ENCODE data around the gene CATSPERD.
A peak's percentile ranks its signal among the peaks of the same experiment; 100 is the strongest.
"Not testable (repeated sequence)": the region's sequence is repeated elsewhere in the genome, so short reads cannot be mapped to it uniquely, and the experiment has no call there.

Gene CATSPERD

GRCh38 chr19:5698635-5699422 lies 21.6 kb upstream of the CATSPERD start:
- DNase-seq (ENCODE audit: low spot score), result no peak

GRCh38 chr19:5700455-5701092 lies 19.9 kb upstream of the CATSPERD start:
- no peak for DNase-seq (ENCODE audit: low spot score)

DNA sequence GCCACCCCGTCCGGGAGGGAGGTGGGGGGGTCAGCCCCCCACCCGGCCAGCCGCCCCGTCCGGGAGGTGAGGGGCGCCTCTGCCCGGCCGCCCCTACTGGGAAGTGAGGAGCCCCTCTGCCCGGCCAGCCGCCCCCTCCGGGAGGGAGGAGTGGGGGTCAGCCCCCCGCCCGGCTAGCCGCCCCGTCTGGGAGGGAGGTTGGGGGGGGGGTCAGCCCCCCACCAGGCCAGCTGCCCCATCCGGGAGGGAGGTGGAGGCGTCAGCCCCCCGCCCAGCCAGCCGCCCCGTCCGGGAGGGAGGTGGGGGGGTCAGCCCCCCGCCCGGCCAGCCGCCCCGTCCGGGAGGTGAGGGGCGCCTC lies 18.4 kb upstream of the CATSPERD start:
- DNase-seq (ENCODE audit: low spot score), result not testable (repeated sequence)

DNA sequence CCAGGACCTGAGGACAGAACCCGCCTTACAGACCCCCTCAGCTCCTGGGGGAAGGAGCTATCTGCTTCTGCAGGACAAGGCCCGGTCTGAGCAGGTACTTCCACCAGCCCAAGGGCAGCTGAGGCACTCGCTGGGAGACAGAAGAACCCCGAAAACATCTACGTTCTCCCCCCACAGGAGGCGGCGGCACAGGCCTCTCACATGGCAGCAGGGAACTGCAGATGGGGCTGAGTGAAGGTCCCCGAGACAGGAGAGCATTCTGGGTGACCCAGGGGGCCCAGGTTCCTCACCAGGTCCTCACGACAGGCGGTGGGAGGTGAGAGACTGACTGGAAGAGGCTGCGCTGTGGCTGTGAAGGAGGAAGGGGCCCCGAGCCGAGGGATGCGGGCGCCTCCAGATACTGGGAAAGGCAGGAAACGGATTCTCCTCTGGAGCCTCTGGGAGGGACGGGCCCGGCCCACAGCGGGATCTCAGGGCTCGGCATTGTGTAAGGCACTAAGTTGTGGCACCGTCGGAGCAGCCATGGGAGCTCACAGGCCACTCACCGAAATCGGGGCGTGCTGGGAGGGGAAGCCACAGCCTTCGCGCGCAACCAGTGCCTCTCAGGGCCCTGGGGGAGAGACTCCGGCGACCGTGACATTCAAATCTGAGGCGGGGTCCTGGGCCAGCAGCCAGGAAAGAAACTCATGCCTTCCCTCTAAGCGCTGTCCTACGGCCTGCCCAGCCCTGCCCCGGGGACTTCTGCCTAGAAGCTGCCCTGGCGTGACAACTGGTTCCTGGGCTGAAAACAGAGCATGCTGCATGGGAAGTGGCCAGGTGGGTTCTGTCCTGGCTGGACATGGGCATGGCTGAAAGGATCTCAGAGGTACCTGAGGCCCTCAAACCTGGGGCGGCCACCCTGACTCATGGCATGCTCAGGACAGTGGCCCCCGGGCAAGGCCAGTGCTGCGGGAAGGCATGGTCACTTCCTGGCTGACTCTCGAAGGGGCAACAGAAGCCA lies 16.3 kb upstream of the CATSPERD start:
- DNase-seq (ENCODE audit: low spot score), result no peak

DNA sequence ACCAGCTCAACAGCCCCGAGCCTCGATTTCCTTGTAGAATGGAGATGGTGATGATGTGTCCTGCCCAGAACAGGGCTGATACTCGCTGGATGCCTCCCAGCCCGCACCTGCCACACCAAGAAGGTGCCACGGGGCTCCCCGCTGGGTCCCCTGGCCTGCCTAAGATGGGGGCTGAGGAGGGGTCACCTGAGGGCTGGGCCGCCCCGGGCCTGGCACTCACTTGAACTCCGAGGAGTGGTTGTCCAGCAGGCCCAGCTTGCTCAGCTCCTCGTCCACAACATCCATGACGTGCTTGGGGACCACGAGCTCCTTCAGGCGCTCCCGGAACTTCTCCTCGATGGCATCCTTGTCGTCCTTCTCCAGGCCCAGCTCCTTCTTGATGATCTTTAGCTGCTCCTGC lies 14.9 kb upstream of the CATSPERD start:
- DNase-seq (ENCODE audit: low spot score), result no peak

GRCh38 chr19:5706876-5707573 lies 13.4 kb upstream of the CATSPERD start:
- DNase-seq (ENCODE audit: low spot score), result no peak

DNA sequence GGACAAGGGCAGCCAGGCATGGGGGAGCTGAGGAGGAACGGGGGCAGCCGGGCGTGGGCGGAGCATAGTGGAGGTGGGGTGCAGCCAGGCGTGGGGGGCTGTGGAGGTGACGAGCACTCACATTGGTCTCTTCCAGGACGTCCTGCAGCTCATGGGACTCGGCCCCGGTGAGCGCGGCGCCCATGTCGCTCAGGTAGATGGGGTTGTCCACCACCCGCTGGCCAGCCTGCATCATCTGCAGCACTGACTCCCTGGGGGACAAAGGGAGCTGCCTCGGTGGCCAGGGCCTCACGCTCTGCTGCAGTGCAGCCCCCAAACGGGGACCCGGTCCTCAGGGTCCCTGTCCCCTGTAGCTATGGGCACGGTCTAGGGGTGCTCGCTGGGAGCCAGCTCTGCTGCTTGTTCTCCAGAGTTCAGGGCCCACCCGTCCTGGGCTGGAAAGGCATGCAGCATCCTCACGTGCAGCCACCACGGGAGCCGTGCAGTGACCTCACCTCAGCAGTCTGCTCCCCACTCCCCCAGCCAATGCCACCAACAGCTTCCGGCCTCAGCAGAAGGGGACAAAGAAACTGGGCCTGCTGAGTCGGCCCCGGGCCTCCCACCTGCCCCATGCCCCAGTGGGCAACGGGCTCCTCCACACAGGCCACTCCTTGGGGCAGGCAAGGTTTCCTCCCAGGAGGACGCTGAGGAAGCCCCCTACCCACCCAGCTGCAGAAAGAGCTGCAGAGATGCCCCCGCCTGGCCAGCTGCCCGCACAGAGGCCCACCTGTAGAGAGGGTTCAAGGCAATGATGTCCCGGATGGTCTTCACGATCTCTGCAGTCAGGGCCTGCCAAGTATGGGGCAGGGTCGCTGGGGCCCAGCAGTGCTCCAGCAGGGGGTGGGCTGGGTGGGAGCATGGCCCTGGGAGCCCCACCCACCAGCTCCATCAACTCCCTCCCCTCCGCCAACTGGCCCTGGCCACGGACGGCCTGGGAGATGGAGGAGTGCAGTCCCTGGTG lies 12.6 kb upstream of the CATSPERD start:
- DNase-seq (ENCODE audit: low spot score), result no peak

- DNase-seq (ENCODE audit: low spot score), result no peak
Observed at GRCh38 chr19:5711025-5711424, 9.4 kb upstream of the CATSPERD start.

DNA sequence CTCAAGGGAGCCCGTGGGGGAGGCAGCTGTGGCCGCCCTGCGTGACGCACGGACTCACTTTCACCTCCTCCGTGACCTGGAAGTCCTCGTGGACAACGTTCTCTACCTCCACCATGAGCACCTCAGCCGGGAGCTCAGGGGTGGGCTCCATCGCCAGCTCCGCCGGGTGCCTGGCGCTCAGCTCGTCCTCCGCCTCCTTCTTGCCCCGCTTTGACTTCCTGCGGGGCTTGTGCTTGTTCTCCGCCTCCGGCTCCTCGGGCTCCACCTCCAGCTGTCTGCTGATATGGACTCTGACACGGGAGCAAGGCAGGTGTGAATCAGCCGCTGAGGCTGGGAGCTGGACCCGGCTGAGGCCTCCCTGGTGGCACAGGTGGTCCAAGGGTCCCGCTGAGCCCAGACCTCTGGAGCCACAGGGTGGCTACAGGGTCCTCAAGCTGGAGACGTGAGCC lies 8.7 kb upstream of the CATSPERD start:
- DNase-seq (ENCODE audit: low spot score), result no peak

DNA sequence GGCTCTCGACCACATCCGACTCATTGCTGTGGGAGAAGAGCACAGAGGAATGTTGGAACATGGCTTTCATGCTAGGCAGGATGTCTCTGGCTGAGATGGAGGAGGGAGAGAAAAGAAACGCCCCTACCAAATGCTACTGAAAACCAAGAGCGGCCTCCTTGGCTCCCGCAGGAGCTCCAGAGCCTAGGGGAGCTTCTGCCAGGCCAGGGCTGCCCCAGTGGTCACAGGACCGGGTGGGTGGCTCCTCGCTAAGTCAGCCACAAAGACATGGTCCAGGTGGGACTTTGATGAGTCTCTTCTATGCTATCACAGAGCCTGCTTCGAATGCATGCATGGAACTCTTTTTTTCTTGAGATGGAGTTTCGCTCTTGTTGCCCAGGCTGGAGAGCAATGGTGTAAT lies 7.2 kb upstream of the CATSPERD start:
- no peak for DNase-seq (ENCODE audit: low spot score)

GRCh38 chr19:5714816-5715215 lies 5.6 kb upstream of the CATSPERD start:
- DNase-seq (ENCODE audit: low spot score), result no peak

DNA sequence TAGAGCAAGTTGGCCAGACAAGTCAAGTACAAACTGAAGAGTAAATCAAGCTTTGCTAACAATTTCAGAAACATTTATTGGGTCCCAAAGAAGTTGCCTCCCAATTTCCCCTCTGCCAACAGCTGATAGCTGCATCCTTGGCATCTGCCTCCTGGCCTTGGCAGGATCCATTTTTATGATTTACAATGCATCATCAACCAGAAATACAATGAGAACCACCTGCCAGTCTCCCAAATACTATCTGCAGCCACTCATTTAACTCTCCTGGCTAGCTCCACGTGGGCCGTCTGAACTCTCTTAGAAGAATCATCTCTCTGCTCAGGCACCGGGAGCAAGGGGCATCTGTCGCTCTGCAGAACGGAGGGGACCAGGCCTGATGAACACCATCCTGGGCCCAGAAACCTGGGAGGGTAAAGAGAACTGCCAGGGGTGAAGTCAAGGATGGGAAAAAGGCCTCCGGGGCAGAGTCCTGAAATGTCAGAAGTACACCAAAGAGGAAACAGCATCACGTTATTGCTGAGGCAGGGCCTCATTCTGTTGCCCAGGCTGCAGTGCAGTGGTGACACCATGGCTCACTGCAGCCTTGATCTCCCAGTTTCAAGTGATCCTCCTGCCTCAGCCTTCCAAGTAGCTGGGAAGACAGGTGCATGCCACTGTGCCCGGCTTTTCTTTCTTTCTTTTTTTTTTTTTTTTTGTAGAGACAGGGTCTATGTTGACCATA lies 3.1 kb upstream of the CATSPERD start:
- no peak for DNase-seq (ENCODE audit: low spot score)

- no peak for DNase-seq (ENCODE audit: low spot score)
Observed at GRCh38 chr19:5718037-5718578, 2.3 kb upstream of the CATSPERD start.

DNA sequence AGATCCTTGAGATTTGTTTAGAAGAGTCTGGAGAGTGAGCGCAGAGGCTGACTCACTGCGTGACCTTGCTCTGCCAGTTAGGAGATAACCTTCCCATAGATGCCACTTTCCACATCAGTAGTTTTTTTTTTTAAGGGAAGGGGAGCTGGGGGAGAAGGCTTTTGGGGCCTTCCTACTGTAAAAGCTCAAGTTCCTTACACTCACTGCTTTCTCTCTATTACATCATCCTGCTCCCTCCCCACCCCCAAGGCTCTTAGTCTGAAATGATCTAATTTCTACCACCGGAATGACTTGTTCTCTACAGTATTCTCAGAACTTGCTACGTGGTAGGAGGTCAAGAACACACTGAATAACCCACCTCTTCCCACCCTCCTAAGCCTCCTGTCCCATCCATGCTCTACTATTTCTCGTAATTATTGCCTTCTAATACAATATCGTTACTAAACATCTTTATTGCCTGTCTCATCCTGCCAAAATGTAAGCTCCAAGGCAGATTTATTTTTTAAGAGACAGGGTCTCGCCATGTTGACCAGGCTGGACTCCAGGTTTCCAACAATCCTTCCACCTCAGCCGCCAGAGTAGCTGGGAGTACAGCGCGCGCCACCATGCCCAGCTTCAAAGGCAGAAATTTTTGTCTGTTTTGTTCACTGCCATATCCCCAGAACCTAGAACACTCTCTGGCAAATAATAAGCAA lies 1.7 kb upstream of the CATSPERD start:
- peak; percentile 52 for DNase-seq (ENCODE audit: low spot score)

- DNase-seq (ENCODE audit: low spot score), result peak; percentile 34
Observed at GRCh38 chr19:5719274-5719960, 1.0 kb upstream of the CATSPERD start.

DNA sequence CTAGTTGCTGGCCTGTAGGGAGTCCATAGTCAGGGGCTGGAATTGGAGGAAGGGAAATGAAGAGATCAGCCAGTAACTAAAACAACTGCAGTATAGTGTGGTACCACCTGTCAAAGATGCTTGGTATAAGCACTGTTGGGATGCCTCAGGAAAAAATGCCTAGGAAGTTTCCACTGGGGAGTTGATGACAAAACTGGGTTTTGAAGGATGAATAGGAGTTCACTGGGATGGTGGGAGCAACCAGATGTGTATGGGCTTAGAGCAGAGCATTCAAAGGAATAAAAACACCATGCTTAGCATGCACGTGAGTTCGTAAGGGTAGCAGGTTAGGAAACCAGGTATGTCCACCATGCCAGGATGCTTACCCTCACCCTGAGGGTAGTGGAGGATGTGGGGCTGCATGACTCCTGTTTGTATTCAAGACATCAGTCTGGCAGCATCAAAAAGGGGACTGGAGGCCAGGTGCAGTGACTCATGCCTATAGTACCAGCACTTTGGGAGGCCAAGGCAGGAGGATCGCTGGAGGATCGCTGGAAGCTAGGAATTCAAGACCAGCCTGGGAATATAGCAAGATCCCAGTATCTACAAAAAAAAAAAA lies 7.1 kb downstream of the CATSPERD start:
- DNase-seq (ENCODE audit: low spot score), result no peak

GRCh38 chr19:5733172-5733571 lies 12.7 kb downstream of the CATSPERD start:
- not testable (repeated sequence) for DNase-seq (ENCODE audit: low spot score)

DNA sequence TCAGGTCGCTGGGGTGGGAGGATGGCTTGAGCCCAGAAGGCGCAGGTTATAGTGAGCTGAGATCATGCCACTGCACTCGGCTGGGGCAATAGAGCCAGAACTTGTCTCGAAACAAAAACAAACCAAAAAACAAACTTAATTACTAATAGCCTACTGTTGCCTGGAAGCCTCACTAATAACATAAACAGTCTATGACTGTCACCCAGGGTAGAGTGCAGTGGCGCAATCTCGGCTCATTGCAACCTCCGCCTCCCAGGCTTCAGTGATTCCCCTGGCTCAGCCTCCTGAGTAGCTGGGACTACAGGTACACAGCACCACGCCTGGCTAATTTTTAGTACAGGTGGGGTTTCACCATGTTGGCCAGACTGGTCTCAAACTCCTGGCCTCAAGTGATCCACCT lies 18.0 kb downstream of the CATSPERD start:
- no peak for DNase-seq (ENCODE audit: low spot score)

Measured in HuH-7.5 (cell line).